ENCODE measurements around the gene MXRA7. TPM values are rescaled to one million over a fixed set of nuclear protein-coding genes. Genes with fewer than 3 reads are reported as not detected.

MXRA7 gene
- total and polyA plus RNA-seq, 2 donors (not counting 1 experiment from before 2014, with no cell fraction given) = 5.5 to 16.1 TPM

GRCh38 chr17:76686538-76687297, 24.0 kb downstream of the MXRA7 start:
- Mint-ChIP-seq H3K4me1 (no peaks in the 10 kb centered on the region), H3K9me3 (ENCODE audit: insufficient read depth) (no peaks in the 10 kb centered on the region), H3K4me3 (no peak overlapping the region), H3K27ac (no peak overlapping the region), H3K27me3 (peaks cover 4% of the 10 kb centered on the region)
- Histone ChIP-seq H3K4me3 (ENCODE audit: control extremely low read depth in 1 of 5, extremely low read depth in 1 of 5, insufficient read depth in 1 of 5, low read depth in 2 of 5, low read length in 4 of 5) (no peak overlapping the region), H3K36me3 (replicated peaks in 1 of 2; ENCODE audit: control extremely low read depth in 1 of 2, control insufficient read depth in 1 of 2, extremely low read depth in 1 of 2, insufficient read depth in 2 of 2, low read length in 1 of 2) (no peaks in the 10 kb centered on the region), H3K27me3 (replicated peaks in 1 of 4; ENCODE audit: control extremely low read depth in 1 of 4, control insufficient read depth in 3 of 4, insufficient read depth in 4 of 4, low read length in 3 of 4) (peaks cover 0 to 5% (median 0%) of the 10 kb centered on the region in 4 experiments), H3K4me2 (replicated peaks; ENCODE audit: low read depth, low read length, poor library complexity, severe bottlenecking) (no peak overlapping the region), H2AFZ (ENCODE audit: insufficient read depth, low read depth, low read length, poor library complexity, severe bottlenecking) (no peak overlapping the region), H3K9me3 (ENCODE audit: control extremely low read depth in 1 of 3, control insufficient read depth in 2 of 3, insufficient read depth in 1 of 3, low read length in 2 of 3) (no peaks in the 10 kb centered on the region), H4K20me1 (ENCODE audit: control insufficient read depth, insufficient read depth, low read length, poor library complexity, severe bottlenecking) (no peaks in the 10 kb centered on the region), H3K4me1 (ENCODE audit: control insufficient read depth in 2 of 2, insufficient read depth in 2 of 2, low read length in 2 of 2) (no peaks in the 10 kb centered on the region), H3K27ac (ENCODE audit: low read length in 2 of 2) (no peak overlapping the region), H3K79me2 (ENCODE audit: control insufficient read depth, insufficient read depth, low read length) (no peaks in the 10 kb centered on the region), H3K9ac (ENCODE audit: low read length) (no peak overlapping the region)
- WGBS (ENCODE audit: insufficient coverage) = 93% methylated on average over 13 of the region's 15 CpGs
- TF ChIP-seq EZH2 (IDR thresholded peaks at IDR 0.05; ENCODE audit: borderline replicate concordance, insufficient read depth, low read depth, low read length, poor library complexity, severe bottlenecking) (no peak), CTCF (IDR thresholded peaks at IDR 0.05) (no peak)
- ATAC-seq (ENCODE audit: low read depth) = no peak
- ChIA-PET POLR2A (no interaction called here), CTCF (no interaction called here)
- intact Hi-C loops (cut with micrococcal nuclease) = no loop called here
- DNase-seq = no peak

- TF ChIP-seq CTCF (IDR thresholded peaks at IDR 0.05) = no peak
- no peak for TF ChIP-seq EZH2 (IDR thresholded peaks at IDR 0.05; ENCODE audit: borderline replicate concordance, insufficient read depth, low read depth, low read length, poor library complexity, severe bottlenecking)
- Histone ChIP-seq H3K27ac (ENCODE audit: low read length in 2 of 2) (no peak overlapping the region), H3K27me3 (replicated peaks in 1 of 4; ENCODE audit: control extremely low read depth in 1 of 4, control insufficient read depth in 3 of 4, insufficient read depth in 4 of 4, low read length in 3 of 4) (peaks cover 0 to 5% (median 0%) of the 10 kb centered on the region in 4 experiments), H3K4me3 (ENCODE audit: control extremely low read depth in 1 of 5, extremely low read depth in 1 of 5, insufficient read depth in 1 of 5, low read depth in 2 of 5, low read length in 4 of 5) (no peak overlapping the region), H2AFZ (ENCODE audit: insufficient read depth, low read depth, low read length, poor library complexity, severe bottlenecking) (no peak overlapping the region), H3K4me2 (replicated peaks; ENCODE audit: low read depth, low read length, poor library complexity, severe bottlenecking) (no peak overlapping the region), H3K9ac (ENCODE audit: low read length) (no peak overlapping the region), H4K20me1 (ENCODE audit: control insufficient read depth, insufficient read depth, low read length, poor library complexity, severe bottlenecking) (no peaks in the 10 kb centered on the region), H3K4me1 (ENCODE audit: control insufficient read depth in 2 of 2, insufficient read depth in 2 of 2, low read length in 2 of 2) (no peaks in the 10 kb centered on the region), H3K36me3 (replicated peaks in 1 of 2; ENCODE audit: control extremely low read depth in 1 of 2, control insufficient read depth in 1 of 2, extremely low read depth in 1 of 2, insufficient read depth in 2 of 2, low read length in 1 of 2) (no peaks in the 10 kb centered on the region), H3K79me2 (ENCODE audit: control insufficient read depth, insufficient read depth, low read length) (no peaks in the 10 kb centered on the region), H3K9me3 (ENCODE audit: control extremely low read depth in 1 of 3, control insufficient read depth in 2 of 3, insufficient read depth in 1 of 3, low read length in 2 of 3) (no peaks in the 10 kb centered on the region)
- peaks cover 4% of the 10 kb centered on the region for H3K27me3 Mint-ChIP-seq
- DNase-seq (no peak), ATAC-seq (ENCODE audit: low read depth) (no peak)
- H3K9me3 Mint-ChIP-seq (ENCODE audit: insufficient read depth) = no peaks in the 10 kb centered on the region
- H3K4me1 Mint-ChIP-seq = no peaks in the 10 kb centered on the region
- WGBS (ENCODE audit: insufficient coverage) = 92% methylated on average over 2 of the region's 8 CpGs
- ChIA-PET POLR2A (no interaction called here), CTCF (interaction anchor here (0.6 kb wide), 1 partner anchor 61 kb away, joined by 3 read pairs; no protein-coding TSS in a partner anchor)
- intact Hi-C loops (cut with micrococcal nuclease) = no loop called here
- no peak overlapping the region for H3K27ac Mint-ChIP-seq
- no peak overlapping the region for H3K4me3 Mint-ChIP-seq
Observed at GRCh38 chr17:76685846-76686245, 24.9 kb downstream of the MXRA7 start.

Measured in B cell (primary cell).